SKM-1 treated with dmso at 0.1 percent for 144 hours (cell line): ENCODE data around the gene KRTAP4-6.
"Not testable (repeated sequence)": the region's sequence is repeated elsewhere in the genome, so short reads cannot be mapped to it uniquely, and the experiment has no call there.

ENCODE experiments used
- DNase-seq: peaks from one replicate; lab custom pipeline; 2025; ENCODE audit not compliant: unreplicated experiment; lab: John Stamatoyannopoulos, UW

The KRTAP4-6 gene

DNA sequence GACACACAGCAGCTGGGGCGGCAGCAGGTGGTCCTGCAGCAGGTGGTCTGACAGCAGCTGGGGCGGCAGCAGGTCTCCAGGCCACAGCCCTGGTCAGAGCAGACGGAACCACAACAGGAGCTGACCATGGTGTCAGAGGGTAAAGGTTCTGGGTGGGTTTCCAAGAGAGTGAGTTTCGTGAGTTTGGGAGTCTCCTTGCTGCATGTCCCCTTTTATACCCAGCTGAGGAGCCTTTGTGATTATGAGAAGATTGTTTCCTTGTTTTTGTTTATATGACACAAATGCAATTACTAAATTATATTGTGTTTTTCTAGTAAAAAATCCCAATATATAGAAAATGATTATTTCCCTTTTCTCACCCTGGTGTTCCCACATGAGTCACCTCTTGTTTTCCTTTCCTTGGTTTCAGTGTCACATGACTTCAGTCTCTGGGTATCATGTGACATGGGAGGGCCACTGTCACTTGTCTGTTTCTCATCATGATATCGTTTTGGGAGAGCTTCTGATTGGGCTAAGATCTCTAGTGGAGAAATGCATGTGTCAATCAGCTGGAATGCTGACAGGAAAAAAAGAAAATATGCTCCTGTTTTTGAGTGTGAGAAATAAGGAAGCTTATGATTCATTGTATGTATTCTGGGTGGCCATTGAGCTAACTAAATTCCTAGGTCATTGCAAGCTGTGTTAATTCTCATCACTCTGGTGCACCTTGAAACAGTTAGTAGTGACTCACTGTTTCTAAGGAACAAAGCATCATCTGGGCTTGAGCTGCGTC lies at the start of gene KRTAP4-6:
Gene KRTAP4-6, minus strand, starts transcription at position 185 of the 772 bp plus-strand sequence. Its CDS starts 57 bp downstream, at position 128.
- DNase-seq, result no peak

DNA sequence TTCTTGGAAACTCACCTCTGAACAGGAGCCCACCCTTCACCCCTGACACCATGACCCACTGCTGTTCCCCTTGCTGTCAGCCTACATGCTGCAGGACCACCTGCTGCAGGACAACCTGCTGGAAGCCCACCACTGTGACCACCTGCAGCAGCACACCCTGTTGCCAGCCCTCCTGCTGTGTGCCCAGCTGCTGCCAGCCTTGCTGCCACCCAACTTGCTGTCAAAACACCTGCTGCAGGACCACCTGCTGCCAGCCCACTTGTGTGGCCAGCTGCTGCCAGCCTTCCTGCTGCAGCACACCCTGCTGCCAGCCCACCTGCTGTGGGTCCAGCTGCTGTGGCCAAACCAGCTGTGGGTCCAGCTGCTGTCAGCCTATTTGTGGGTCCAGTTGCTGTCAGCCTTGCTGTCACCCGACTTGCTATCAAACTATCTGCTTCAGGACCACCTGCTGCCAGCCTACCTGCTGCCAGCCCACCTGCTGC lies 49.5 kb upstream of the KRTAP4-6 start, which contains the start of gene KRTAP9-1:
Gene KRTAP9-1, plus strand, starts transcription at position 51 of the 482 bp plus-strand sequence. Its CDS starts 0 bp downstream, at position 51.
- DNase-seq, result not testable (repeated sequence)

DNA sequence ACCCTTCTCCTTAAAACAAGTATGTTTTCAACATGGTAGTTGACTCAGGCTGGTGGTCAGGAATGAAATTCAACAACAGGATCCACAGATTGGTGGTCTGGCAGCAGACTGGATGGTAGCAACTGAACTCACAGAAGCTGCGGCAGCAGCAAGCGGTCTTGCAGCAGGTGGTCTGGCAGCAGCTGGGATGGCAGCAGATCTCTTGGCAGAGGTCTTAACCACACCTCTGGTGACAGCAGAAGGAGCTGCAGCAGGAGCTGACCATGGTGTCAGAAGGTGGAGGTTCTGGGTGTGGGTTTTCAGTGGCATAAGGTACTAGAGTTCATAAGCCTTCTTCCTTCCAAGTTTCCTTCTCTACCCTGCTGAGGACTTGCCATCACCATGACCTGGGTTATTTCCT lies 46.5 kb upstream of the KRTAP4-6 start:
- no peak for DNase-seq

- no peak for DNase-seq
These were observed 44.7 kb upstream of the KRTAP4-6 start for GRCh38 chr17:41185001-41185400.

- no peak for DNase-seq
These were observed 44.2 kb upstream of the KRTAP4-6 start, which contains the start of gene KRTAP4-1 for GRCh38 chr17:41184480-41184961. KRTAP4-1 (minus strand) TSS chr17:41184911; CDS start chr17:41184854, 57 bp downstream.

GRCh38 chr17:41178843-41179616 lies 38.7 kb upstream of the KRTAP4-6 start:
- no peak for DNase-seq

DNA sequence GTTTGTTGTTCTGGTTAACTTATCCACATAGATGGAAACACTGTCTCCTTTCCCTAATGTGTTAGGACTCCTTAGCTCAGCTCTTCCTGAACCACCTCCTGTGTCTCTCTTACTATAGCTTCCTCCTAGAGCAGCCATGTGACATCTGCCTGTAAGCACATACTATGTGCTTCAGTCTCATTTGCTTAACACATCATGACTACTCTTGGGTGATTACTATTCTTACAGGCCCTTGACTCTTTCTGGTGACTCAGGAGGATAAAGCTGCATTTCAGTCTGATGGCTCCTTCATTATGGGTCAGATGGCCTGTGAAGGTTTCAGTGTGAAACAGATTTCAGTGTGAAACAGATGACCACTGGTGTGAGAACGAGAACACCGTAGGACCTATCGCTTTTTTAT lies 38.0 kb upstream of the KRTAP4-6 start:
- DNase-seq, result no peak

DNA sequence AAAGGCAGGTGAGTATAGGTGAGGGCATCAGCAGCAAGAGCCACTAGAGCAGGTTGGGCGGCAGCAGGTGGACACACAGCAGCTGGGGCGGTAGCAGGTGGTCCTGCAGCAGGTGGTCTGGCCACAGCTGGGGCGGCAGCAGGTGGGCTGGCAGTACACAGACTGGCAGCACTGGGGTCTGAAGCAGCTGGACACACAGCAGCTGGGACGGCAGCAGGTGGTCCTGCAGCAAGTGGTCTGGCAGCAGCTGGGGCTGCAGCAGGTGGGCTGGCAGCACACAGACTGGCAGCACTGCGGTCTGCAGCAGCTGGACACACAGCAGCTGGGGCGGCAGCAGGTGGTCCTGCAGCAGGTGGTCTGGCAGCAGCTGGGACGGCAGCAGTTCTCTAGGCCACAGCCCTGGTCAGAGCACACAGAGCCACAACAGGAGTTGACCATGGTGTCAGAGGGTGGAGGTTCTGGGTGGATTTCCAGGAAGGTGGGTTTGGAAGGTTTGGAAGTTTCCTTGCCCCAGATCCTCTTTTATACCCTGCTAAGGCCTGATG lies 37.5 kb upstream of the KRTAP4-6 start, which contains the start of gene KRTAP4-2:
Gene KRTAP4-2, minus strand, starts transcription at position 495 of the 545 bp plus-strand sequence. Its CDS starts 57 bp downstream, at position 438.
- DNase-seq, result no peak

GRCh38 chr17:41176744-41177387 lies 36.5 kb upstream of the KRTAP4-6 start:
- DNase-seq, result peak; percentile 2

- no peak for DNase-seq
These were observed 31.5 kb upstream of the KRTAP4-6 start for GRCh38 chr17:41171886-41172285.

GRCh38 chr17:41168121-41168520 lies 27.8 kb upstream of the KRTAP4-6 start, which contains the start of gene KRTAP4-3:
KRTAP4-3 (minus strand) TSS chr17:41168221; CDS start chr17:41168172, 49 bp downstream.
- DNase-seq, result no peak

- no peak for DNase-seq
These were observed 27.2 kb upstream of the KRTAP4-6 start for GRCh38 chr17:41167561-41167960.

DNA sequence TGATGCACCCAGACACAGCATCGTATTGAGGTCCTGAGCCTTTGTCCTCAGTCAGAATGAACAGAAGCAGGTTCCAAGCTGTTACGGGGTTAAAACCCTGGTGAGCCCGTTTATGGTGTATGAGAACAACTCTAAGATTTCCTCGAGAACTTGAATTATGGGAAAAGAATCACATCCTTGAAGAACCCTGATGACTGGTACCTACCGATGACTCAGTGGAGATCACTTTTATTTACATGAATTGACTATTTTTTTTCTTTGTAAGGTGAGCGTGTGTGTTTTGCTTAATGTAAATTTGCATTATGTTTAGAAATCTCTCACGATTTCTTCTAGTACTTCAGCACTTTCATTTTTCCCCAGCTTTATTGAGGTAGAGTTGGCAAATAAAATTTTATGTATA lies 23.5 kb upstream of the KRTAP4-6 start:
- DNase-seq, result no peak

DNA sequence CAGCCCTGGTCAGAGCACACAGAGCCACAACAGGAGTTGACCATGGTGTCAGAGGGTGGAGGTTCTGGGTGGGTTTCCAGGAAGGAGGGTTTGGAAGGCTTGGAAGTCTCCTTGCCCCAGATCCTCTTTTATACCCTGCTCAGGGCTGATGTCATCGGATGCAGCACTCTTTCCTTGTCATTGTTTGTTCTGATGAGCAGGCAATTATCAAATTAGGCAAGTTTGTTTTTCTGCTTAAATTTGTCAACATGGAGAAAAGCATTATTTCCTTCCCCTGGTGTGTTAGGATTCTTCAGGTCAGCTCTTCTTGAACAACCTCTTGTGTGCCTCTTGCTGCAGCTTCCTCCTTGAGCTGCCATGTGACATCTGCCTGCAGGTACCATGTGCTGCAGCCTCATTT lies 20.3 kb upstream of the KRTAP4-6 start, which contains the start of gene KRTAP4-4:
Gene KRTAP4-4, minus strand, starts transcription at position 101 of the 400 bp plus-strand sequence. Its CDS starts 57 bp downstream, at position 44.
- DNase-seq, result no peak

- not testable (repeated sequence) for DNase-seq
These were observed 19.8 kb upstream of the KRTAP4-6 start for GRCh38 chr17:41160190-41160589.

- no peak for DNase-seq
These were observed 13.5 kb upstream of the KRTAP4-6 start for GRCh38 chr17:41153856-41154255.

GRCh38 chr17:41151525-41151924 lies 11.2 kb upstream of the KRTAP4-6 start:
- no peak for DNase-seq

DNA sequence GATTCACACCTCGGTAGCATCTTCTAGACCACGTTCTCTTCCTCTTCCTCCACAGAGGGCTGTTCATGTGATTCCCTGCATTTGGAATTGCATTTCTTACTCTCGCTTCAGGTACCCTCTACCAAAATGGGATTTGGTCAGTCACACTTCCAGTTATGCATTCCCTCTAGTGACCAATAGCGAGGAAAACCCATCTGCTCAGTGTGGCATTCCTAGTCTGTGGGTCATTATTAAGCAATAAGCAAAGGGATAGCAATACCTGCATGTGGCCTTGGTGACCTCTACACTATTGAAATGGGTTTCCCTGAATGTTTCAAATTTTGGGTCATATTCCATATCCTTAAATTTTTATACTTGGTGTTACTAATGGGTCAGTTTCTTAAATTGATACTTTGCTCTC lies 9.7 kb upstream of the KRTAP4-6 start:
- DNase-seq, result no peak

GRCh38 chr17:41149652-41149985 lies 9.3 kb upstream of the KRTAP4-6 start, which contains the start of gene KRTAP4-5:
KRTAP4-5 (minus strand) TSS chr17:41149825; CDS start chr17:41149767, 58 bp downstream.
- no peak for DNase-seq

- not testable (repeated sequence) for DNase-seq
These were observed 8.8 kb upstream of the KRTAP4-6 start for GRCh38 chr17:41148971-41149651.
